GM12891 (cell line): ENCODE data around the gene RPUSD4.

Experiments used
- POLR2A ChIP-seq: IDR thresholded peaks from 2 replicates; pipeline ENCODE4 v1.6.1; 2011; ENCODE audit warnings: low read depth, low read length, control low read depth
- POLR2AphosphoS5 ChIP-seq: IDR thresholded peaks from 2 replicates; pipeline ENCODE4 v1.6.1; 2011; ENCODE audit warnings: low read depth, low read length, control low read depth
- TAF1 ChIP-seq: IDR thresholded peaks from 2 replicates; pipeline ENCODE4 v1.6.1; 2011; ENCODE audit warnings: low read depth, low read length, control low read depth

DNA sequence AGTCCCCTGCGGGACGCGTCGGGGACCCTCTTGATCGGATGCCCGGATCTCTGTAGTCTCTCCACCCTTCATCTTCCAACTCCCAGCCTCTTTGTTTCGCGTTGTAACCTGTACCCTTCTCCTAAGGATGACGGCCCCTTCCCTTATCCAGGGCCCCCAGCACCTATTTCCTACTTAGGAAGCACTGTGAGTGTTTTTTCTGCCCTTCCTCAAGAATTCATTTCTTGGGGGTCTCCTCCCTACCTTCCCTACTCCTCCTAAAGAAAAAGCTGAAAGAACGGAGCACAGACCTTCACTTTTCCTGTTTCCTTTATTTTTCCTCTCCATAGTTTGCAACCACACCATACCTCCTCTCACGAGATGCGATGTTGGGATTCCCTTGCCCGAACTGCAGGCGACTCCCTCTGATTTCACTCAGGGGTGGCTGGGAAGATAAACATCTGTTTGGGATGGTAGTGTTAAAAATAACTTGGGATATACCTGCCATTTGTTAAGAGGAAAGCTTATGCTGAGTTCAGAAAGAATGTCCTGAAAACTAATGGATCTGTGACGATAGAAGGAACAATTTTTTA lies 725 bp upstream of the RPUSD4 start:
- TF ChIP-seq POLR2A (no peak), POLR2AphosphoS5 (no peak), TAF1 (no peak)
